WTC11 (cell line): ENCODE results near the gene FLRT3. TPM values are rescaled to one million over a fixed set of nuclear protein-coding genes. Genes with fewer than 3 reads are reported as not detected.

Experiments used
- ATAC-seq: fragments of 200-7000 bp; cut with Tn5 transposase; 2 replicates; pipeline ENCODE4 v1.10.0; 2021; ENCODE audit warnings: mild to moderate bottlenecking, moderate library complexity
- CTCF ChIA-PET: fragments of 300-600 bp; sonication (Branson Sonifier 250); formaldehyde crosslinking; loops from one replicate; lab custom pipeline; 2021; ENCODE audit warnings: antibody characterized with exemption; lab: Charles Lee
- POLR2A ChIA-PET: fragments of 350-600 bp; sonication (Branson Sonifier 250); formaldehyde crosslinking; loops from one replicate; lab custom pipeline; 2021; ENCODE audit warnings: antibody characterized with exemption; lab: Charles Lee
- DNase-seq: peaks from one replicate; pipeline ENCODE4 v3.0.0; 2021; ENCODE audit warnings: low spot score
- H3K27ac Mint-ChIP-seq: 2 replicates; pipeline ENCODE4 v1.8.0; 2021; ENCODE audit warnings: mixed read lengths
- H3K27me3 Mint-ChIP-seq: 2 replicates; pipeline ENCODE4 v1.8.0; 2021; ENCODE audit warnings: low read depth, mild to moderate bottlenecking, moderate library complexity, mixed read lengths
- H3K36me3 Mint-ChIP-seq: 2 replicates; pipeline ENCODE4 v1.8.0; 2021; ENCODE audit warnings: mixed read lengths
- H3K4me1 Mint-ChIP-seq: 2 replicates; pipeline ENCODE4 v1.8.0; 2022; ENCODE audit warnings: mixed read lengths
- H3K4me3 Mint-ChIP-seq: 2 replicates; pipeline ENCODE4 v1.8.0; 2021; ENCODE audit warnings: mild to moderate bottlenecking, moderate library complexity, mixed read lengths
- H3K9me3 Mint-ChIP-seq: 2 replicates; pipeline ENCODE4 v1.8.0; 2021; ENCODE audit warnings: mixed read lengths
- CTCF ChIP-seq: fragments of 200-600 bp; IDR thresholded peaks from 2 replicates; pipeline ENCODE4 v1.8.0; 2022; ENCODE audit warnings: antibody characterized with exemption
- ESRRA ChIP-seq: sonication (generic); formaldehyde crosslinking; IDR thresholded peaks from 2 replicates; pipeline ENCODE4 v1.8.1; 2022; ENCODE audit warnings: mild to moderate bottlenecking, missing genetic modification reagents, borderline replicate concordance
- FOXJ3 ChIP-seq: sonication (generic); formaldehyde crosslinking; IDR thresholded peaks from 2 replicates; pipeline ENCODE4 v1.9.0; 2021; ENCODE audit warnings: missing genetic modification reagents, mild to moderate bottlenecking, borderline replicate concordance
- KAT7 ChIP-seq: sonication (generic); formaldehyde crosslinking; IDR thresholded peaks from 2 replicates; pipeline ENCODE4 v1.8.1; 2023; ENCODE audit warnings: missing genetic modification reagents, mild to moderate bottlenecking, borderline replicate concordance
- NFE2L1 ChIP-seq: sonication (generic); formaldehyde crosslinking; IDR thresholded peaks from 2 replicates; pipeline ENCODE4 v1.8.1; 2023; ENCODE audit warnings: missing genetic modification reagents
- NR2C2 ChIP-seq: sonication (generic); formaldehyde crosslinking; IDR thresholded peaks from 2 replicates; pipeline ENCODE4 v1.8.0; 2022; ENCODE audit warnings: mild to moderate bottlenecking, missing genetic modification reagents
- RELA ChIP-seq: sonication (generic); formaldehyde crosslinking; IDR thresholded peaks from 2 replicates; pipeline ENCODE4 v1.8.1; 2022; ENCODE audit warnings: missing genetic modification reagents, mild to moderate bottlenecking, borderline replicate concordance
- SP1 ChIP-seq: sonication (generic); formaldehyde crosslinking; conservative IDR thresholded peaks from 2 replicates; pipeline ENCODE4 v1.8.1; 2022; ENCODE audit warnings: missing genetic modification reagents
- STAT6 ChIP-seq: sonication (generic); formaldehyde crosslinking; conservative IDR thresholded peaks from 2 replicates; pipeline ENCODE4 v1.8.1; 2023; ENCODE audit warnings: mild to moderate bottlenecking, low read depth, missing genetic modification reagents, moderate library complexity
- TEAD4 ChIP-seq: sonication (generic); formaldehyde crosslinking; IDR thresholded peaks from 2 replicates; pipeline ENCODE4 v1.8.0; 2022; ENCODE audit warnings: mild to moderate bottlenecking, missing genetic modification reagents
- ZBTB21 ChIP-seq: sonication (generic); formaldehyde crosslinking; IDR thresholded peaks from 2 replicates; pipeline ENCODE4 v1.8.1; 2023; ENCODE audit warnings: mild to moderate bottlenecking, missing genetic modification reagents, borderline replicate concordance
- ZNF138 ChIP-seq: sonication (generic); formaldehyde crosslinking; conservative IDR thresholded peaks from 2 replicates; pipeline ENCODE4 v1.8.1; 2022; ENCODE audit warnings: mild to moderate bottlenecking, moderate library complexity, missing genetic modification reagents
- ZNF317 ChIP-seq: sonication (generic); formaldehyde crosslinking; IDR thresholded peaks from 2 replicates; pipeline ENCODE4 v1.8.1; 2023; ENCODE audit warnings: low read depth, mild to moderate bottlenecking, moderate library complexity, missing genetic modification reagents, borderline replicate concordance
- ZNF671 ChIP-seq: fragments of 250-450 bp; sonication (Bioruptor Pico); IDR thresholded peaks from 2 replicates; pipeline ENCODE4 v1.8.0; 2021; ENCODE audit warnings: mild to moderate bottlenecking
- total RNA-seq: library from RNA; stranded (reverse); gene quantifications from 3 replicates; pipeline ENCODE4 v1.2.3, GENCODE V29; 2021
- TF ChIP-seq, protein P1 (sequence below): sonication (generic); formaldehyde crosslinking; IDR thresholded peaks from 2 replicates; pipeline ENCODE4 v1.8.1; 2022; ENCODE audit warnings: mild to moderate bottlenecking, missing genetic modification reagents, moderate library complexity, borderline replicate concordance
- TF ChIP-seq, protein P2 (sequence below): fragments of 250-450 bp; sonication (Bioruptor Pico); IDR thresholded peaks from 2 replicates; pipeline ENCODE4 v1.9.0; 2021; ENCODE audit warnings: moderate library complexity, mild to moderate bottlenecking, inconsistent platforms, borderline replicate concordance
- TF ChIP-seq, protein P3 (sequence below): sonication (generic); formaldehyde crosslinking; IDR thresholded peaks from 2 replicates; pipeline ENCODE4 v1.8.0; 2023; ENCODE audit warnings: missing genetic modification reagents
- TF ChIP-seq, protein P4 (sequence below): sonication (generic); formaldehyde crosslinking; IDR thresholded peaks from 2 replicates; pipeline ENCODE4 v1.8.1; 2023; ENCODE audit warnings: mild to moderate bottlenecking, missing genetic modification reagents
- TF ChIP-seq, protein P5 (sequence below): sonication (generic); formaldehyde crosslinking; IDR thresholded peaks from 2 replicates; pipeline ENCODE4 v1.8.1; 2022; ENCODE audit warnings: mild to moderate bottlenecking, moderate library complexity, missing genetic modification reagents
- TF ChIP-seq, protein P6 (sequence below): fragments of 250-450 bp; sonication (Bioruptor Pico); IDR thresholded peaks from 2 replicates; pipeline ENCODE4 v1.9.0; 2021; ENCODE audit warnings: mild to moderate bottlenecking
- TF ChIP-seq, protein P7 (sequence below): sonication (generic); formaldehyde crosslinking; IDR thresholded peaks from 2 replicates; pipeline ENCODE4 v1.8.0; 2022; ENCODE audit warnings: mild to moderate bottlenecking, missing genetic modification reagents

The FLRT3 gene
- total RNA-seq, 1 experiment from 2014 or later: 0.79 TPM

DNA sequence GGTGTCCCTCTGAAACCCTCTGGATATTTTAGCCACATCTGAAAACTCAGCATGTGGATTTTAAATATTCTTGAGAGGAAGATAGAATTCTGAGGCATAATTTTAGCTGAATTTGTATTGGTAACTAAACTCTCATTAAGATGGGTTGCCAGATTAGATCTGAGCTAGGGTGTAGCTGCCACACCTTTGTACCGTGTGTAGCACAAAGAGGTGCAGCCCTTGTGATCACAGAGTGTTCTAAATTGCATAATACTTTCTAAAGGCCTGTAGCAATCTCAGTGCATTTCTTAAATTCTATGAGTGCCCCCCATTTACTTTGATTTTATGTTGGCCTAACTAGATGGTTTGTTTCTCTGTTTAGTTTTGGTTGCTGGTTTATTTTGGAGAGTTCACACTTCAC is 53.0 kb downstream of the FLRT3 start (continued):
- TF ChIP-seq, protein P1, sequence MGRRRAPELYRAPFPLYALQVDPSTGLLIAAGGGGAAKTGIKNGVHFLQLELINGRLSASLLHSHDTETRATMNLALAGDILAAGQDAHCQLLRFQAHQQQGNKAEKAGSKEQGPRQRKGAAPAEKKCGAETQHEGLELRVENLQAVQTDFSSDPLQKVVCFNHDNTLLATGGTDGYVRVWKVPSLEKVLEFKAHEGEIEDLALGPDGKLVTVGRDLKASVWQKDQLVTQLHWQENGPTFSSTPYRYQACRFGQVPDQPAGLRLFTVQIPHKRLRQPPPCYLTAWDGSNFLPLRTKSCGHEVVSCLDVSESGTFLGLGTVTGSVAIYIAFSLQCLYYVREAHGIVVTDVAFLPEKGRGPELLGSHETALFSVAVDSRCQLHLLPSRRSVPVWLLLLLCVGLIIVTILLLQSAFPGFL: no peak
- TF ChIP-seq, protein P2, sequence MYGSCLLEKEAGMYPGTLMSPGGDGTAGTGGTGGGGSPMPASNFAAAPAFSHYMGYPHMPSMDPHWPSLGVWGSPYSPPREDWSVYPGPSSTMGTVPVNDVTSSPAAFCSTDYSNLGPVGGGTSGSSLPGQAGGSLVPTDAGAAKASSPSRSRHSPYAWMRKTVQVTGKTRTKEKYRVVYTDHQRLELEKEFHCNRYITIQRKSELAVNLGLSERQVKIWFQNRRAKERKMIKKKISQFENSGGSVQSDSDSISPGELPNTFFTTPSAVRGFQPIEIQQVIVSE (CRISPR knock-in tag): no peak
- no peak for TF ChIP-seq FOXJ3
- TF ChIP-seq, protein P3, sequence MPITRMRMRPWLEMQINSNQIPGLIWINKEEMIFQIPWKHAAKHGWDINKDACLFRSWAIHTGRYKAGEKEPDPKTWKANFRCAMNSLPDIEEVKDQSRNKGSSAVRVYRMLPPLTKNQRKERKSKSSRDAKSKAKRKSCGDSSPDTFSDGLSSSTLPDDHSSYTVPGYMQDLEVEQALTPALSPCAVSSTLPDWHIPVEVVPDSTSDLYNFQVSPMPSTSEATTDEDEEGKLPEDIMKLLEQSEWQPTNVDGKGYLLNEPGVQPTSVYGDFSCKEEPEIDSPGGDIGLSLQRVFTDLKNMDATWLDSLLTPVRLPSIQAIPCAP (CRISPR knock-in tag): no peak
- no peak for TF ChIP-seq ZNF138 (CRISPR knock-in tag)
- TF ChIP-seq NR2C2 (CRISPR knock-in tag): no peak
- no peak for TF ChIP-seq ZBTB21 (CRISPR knock-in tag)

GRCh38 chr20:14282140-14282539 is 55.3 kb downstream of the FLRT3 start:
- Mint-ChIP-seq H3K4me3 (no peak overlapping the region), H3K27ac (no peak overlapping the region), H3K27me3 (no peaks in the 10 kb centered on the region), H3K4me1 (no peaks in the 10 kb centered on the region), H3K36me3 (no peaks in the 10 kb centered on the region), H3K9me3 (no peaks in the 10 kb centered on the region)
- CTCF ChIA-PET: no interaction called here
- no peak for ATAC-seq
- POLR2A ChIA-PET: no interaction called here
- TF ChIP-seq, protein P4, sequence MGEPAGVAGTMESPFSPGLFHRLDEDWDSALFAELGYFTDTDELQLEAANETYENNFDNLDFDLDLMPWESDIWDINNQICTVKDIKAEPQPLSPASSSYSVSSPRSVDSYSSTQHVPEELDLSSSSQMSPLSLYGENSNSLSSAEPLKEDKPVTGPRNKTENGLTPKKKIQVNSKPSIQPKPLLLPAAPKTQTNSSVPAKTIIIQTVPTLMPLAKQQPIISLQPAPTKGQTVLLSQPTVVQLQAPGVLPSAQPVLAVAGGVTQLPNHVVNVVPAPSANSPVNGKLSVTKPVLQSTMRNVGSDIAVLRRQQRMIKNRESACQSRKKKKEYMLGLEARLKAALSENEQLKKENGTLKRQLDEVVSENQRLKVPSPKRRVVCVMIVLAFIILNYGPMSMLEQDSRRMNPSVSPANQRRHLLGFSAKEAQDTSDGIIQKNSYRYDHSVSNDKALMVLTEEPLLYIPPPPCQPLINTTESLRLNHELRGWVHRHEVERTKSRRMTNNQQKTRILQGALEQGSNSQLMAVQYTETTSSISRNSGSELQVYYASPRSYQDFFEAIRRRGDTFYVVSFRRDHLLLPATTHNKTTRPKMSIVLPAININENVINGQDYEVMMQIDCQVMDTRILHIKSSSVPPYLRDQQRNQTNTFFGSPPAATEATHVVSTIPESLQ: no peak
- TF ChIP-seq, protein P5, sequence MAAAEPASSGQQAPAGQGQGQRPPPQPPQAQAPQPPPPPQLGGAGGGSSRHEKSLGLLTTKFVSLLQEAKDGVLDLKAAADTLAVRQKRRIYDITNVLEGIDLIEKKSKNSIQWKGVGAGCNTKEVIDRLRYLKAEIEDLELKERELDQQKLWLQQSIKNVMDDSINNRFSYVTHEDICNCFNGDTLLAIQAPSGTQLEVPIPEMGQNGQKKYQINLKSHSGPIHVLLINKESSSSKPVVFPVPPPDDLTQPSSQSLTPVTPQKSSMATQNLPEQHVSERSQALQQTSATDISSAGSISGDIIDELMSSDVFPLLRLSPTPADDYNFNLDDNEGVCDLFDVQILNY (CRISPR knock-in tag): no peak
- TF ChIP-seq ZNF671 (CRISPR knock-in tag) (no peak), KAT7 (no peak), NFE2L1 (CRISPR knock-in tag) (no peak), CTCF (no peak), ZNF317 (no peak), RELA (no peak), TEAD4 (no peak), ESRRA (no peak), STAT6 (CRISPR knock-in tag) (no peak), SP1 (CRISPR knock-in tag) (no peak)
- TF ChIP-seq, protein P2 (CRISPR knock-in tag): no peak
- TF ChIP-seq, protein P6, sequence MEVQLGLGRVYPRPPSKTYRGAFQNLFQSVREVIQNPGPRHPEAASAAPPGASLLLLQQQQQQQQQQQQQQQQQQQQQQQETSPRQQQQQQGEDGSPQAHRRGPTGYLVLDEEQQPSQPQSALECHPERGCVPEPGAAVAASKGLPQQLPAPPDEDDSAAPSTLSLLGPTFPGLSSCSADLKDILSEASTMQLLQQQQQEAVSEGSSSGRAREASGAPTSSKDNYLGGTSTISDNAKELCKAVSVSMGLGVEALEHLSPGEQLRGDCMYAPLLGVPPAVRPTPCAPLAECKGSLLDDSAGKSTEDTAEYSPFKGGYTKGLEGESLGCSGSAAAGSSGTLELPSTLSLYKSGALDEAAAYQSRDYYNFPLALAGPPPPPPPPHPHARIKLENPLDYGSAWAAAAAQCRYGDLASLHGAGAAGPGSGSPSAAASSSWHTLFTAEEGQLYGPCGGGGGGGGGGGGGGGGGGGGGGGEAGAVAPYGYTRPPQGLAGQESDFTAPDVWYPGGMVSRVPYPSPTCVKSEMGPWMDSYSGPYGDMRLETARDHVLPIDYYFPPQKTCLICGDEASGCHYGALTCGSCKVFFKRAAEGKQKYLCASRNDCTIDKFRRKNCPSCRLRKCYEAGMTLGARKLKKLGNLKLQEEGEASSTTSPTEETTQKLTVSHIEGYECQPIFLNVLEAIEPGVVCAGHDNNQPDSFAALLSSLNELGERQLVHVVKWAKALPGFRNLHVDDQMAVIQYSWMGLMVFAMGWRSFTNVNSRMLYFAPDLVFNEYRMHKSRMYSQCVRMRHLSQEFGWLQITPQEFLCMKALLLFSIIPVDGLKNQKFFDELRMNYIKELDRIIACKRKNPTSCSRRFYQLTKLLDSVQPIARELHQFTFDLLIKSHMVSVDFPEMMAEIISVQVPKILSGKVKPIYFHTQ (CRISPR knock-in tag): no peak
- TF ChIP-seq, protein P7, sequence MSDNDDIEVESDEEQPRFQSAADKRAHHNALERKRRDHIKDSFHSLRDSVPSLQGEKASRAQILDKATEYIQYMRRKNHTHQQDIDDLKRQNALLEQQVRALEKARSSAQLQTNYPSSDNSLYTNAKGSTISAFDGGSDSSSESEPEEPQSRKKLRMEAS (CRISPR knock-in tag): no peak
- DNase-seq: no peak
